ENCODE measurements around the gene CD300A.
"Not testable (repeated sequence)": the region's sequence is repeated elsewhere in the genome, so short reads cannot be mapped to it uniquely, and the experiment has no call there.

Gene CD300A

GRCh38 chr17:74513987-74514631 is 47.7 kb downstream of the CD300A start:
- H3K4me1 ChIP-seq = no peaks in the 10 kb centered on the region
- DNase-seq = peak in 1 of 2 donors; percentile 38
- TF ChIP-seq, protein P1, sequence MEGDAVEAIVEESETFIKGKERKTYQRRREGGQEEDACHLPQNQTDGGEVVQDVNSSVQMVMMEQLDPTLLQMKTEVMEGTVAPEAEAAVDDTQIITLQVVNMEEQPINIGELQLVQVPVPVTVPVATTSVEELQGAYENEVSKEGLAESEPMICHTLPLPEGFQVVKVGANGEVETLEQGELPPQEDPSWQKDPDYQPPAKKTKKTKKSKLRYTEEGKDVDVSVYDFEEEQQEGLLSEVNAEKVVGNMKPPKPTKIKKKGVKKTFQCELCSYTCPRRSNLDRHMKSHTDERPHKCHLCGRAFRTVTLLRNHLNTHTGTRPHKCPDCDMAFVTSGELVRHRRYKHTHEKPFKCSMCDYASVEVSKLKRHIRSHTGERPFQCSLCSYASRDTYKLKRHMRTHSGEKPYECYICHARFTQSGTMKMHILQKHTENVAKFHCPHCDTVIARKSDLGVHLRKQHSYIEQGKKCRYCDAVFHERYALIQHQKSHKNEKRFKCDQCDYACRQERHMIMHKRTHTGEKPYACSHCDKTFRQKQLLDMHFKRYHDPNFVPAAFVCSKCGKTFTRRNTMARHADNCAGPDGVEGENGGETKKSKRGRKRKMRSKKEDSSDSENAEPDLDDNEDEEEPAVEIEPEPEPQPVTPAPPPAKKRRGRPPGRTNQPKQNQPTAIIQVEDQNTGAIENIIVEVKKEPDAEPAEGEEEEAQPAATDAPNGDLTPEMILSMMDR (IDR thresholded peaks at IDR 0.05) = no peak
- no peaks in the 10 kb centered on the region for H3K9me3 ChIP-seq
- H3K4me3 ChIP-seq = no peak overlapping the region
- peaks cover 0 to 12% of the 10 kb centered on the region in 2 donors for H3K27me3 ChIP-seq
- H3K27ac ChIP-seq = no peak overlapping the region
- intact Hi-C loops (cut with DNase I; ENCODE audit: low total_unique reads) = no loop called here
- no peaks in the 10 kb centered on the region for H3K36me3 ChIP-seq

DNA sequence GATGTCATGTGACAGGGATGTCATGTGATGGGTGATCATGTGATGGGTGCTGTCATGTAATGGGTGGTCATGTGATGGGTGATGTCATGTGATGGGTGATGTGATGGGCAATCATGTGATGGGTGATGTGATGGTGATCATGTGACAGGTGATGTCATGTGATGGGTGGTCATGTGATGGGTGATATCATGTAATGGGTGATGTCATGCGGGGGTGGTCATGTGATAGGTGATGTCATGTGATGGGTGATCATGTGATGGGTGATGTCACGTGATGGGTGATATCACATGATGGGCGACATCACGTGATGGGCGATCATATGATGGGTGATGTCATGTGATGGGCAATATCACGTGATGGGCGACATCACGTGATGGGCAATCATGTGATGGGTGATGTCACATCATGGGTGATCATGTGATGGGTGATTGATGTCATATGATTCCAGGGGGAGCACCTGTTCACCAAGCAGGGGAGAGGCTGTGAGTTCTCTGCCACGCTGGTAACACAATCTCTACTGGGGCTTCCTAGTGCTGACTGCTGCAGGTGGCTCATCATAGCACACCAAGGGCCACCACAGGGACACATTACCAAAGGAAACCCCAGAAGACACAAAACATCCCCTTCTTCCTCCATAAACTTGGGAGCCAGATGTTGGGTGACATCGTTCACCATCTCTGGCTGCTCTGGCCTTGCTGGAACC is 48.3 kb downstream of the CD300A start:
- TF ChIP-seq, protein P1 (IDR thresholded peaks at IDR 0.05) = no peak
- Histone ChIP-seq H3K4me1 (no peaks in the 10 kb centered on the region), H3K4me3 (no peak overlapping the region), H3K27me3 (peaks cover 0 to 12% of the 10 kb centered on the region in 2 donors), H3K9me3 (no peaks in the 10 kb centered on the region), H3K36me3 (no peaks in the 10 kb centered on the region), H3K27ac (no peak overlapping the region)
- DNase-seq = peak in 1 of 2 donors; percentile 28
- intact Hi-C loops (cut with DNase I; ENCODE audit: low total_unique reads) = no loop called here

DNA sequence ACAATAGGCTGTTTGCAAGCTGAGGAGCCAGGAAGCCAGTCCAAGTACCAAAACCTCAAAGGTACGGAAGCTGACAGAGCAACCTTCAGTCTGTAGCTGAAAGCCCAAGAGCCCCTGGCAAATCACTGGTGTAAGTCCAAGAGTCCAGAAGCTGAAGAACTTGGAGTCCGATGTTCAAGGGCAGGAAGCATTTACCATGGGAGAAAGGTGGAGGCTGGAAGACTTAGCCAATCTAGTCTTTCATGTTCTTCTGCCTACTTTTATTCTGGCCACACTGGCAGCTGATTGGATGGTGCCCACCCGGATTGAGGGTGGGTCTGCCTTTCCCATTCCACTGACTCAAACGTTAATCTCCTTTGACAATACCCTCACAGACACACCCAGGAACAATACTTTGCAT is 49.5 kb downstream of the CD300A start:
- TF ChIP-seq, protein P1 (IDR thresholded peaks at IDR 0.05) = no peak
- Histone ChIP-seq H3K27ac (no peak overlapping the region), H3K27me3 (peaks cover 0 to 12% of the 10 kb centered on the region in 2 donors), H3K36me3 (no peaks in the 10 kb centered on the region), H3K4me3 (no peak overlapping the region), H3K9me3 (no peaks in the 10 kb centered on the region), H3K4me1 (no peaks in the 10 kb centered on the region)
- no peak for DNase-seq
- intact Hi-C loops (cut with DNase I; ENCODE audit: low total_unique reads) = no loop called here

DNA sequence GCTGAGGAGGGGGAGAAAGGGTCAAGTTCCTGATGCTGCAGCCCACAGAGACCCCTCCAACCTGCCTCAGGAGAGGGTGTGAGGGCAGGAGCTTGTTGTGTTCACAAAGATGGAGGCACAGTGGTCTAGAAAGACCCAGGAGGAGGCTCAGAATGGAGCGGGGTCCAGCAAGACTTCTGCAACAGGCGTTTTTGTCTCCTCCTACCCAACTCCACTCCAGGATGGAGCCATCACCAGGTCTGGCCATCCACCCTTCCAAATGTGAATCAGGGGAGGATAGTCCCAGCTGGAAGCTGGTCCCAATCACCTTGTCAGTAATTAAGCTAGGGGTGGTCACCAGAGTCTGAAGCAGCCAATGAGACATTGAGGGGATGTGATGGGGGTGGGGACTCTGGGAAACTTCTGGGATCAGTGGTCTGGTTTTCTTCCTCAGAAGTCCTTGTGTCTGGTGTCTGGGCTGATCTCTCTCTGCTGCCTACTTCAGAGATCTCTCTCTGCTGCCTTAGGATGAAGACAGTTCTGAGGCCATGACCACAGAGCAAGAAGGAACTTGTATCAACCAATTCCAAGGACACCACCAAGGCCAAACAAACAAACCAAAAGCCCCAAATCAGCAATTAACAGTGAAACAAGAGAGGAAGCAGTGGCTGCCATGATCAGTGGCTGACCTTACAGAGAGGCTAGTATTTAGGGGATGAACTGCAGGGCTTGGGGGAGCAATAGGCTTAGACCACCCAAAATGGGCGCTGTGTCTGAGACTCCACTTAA is 50.3 kb downstream of the CD300A start:
- no peak overlapping the region for H3K4me3 ChIP-seq
- H3K36me3 ChIP-seq = no peaks in the 10 kb centered on the region
- H3K9me3 ChIP-seq = no peaks in the 10 kb centered on the region
- no peak overlapping the region for H3K27ac ChIP-seq
- no peaks in the 10 kb centered on the region for H3K4me1 ChIP-seq
- TF ChIP-seq, protein P1 (IDR thresholded peaks at IDR 0.05) = no peak
- intact Hi-C loops (cut with DNase I; ENCODE audit: low total_unique reads) = no loop called here
- DNase-seq = peak in 1 of 2 donors; percentile 44
- H3K27me3 ChIP-seq = peaks cover 0 to 12% of the 10 kb centered on the region in 2 donors

- H3K27me3 ChIP-seq; H3K4me3 ChIP-seq; H3K36me3 ChIP-seq; intact Hi-C loops (cut with DNase I; ENCODE audit: low total_unique reads); H3K4me1 ChIP-seq; H3K27ac ChIP-seq: not testable (repeated sequence)
- peak in 1 of 2 donors; percentile 39 for DNase-seq
- H3K9me3 ChIP-seq = peaks cover 0 to 14% (median 10%) of the 10 kb centered on the region in 3 donors
Observed at GRCh38 chr17:74518413-74518981, 52.1 kb downstream of the CD300A start.
